Neural progenitor cell (in vitro differentiated cells): ENCODE data around the gene GKN2.

Experiments used
- EZH2 ChIP-seq: fragments of 200-600 bp; sonication (generic); IDR thresholded peaks from 2 replicates; pipeline ENCODE4 v1.6.1; 2017; ENCODE audit warnings: antibody characterized with exemption, mild to moderate bottlenecking, moderate library complexity
- EZH2phosphoT487 ChIP-seq: fragments of 200-600 bp; sonication (generic); IDR thresholded peaks from 2 replicates; pipeline ENCODE4 v1.6.1; 2017; ENCODE audit warnings: antibody characterized with exemption
- TF ChIP-seq, protein P1 (sequence below): fragments of 200-600 bp; sonication (generic); IDR thresholded peaks from 2 replicates; pipeline ENCODE4 v1.5.1; 2017; ENCODE audit warnings: antibody characterized with exemption, mild to moderate bottlenecking

GRCh38 chr2:68900496-68901198 lies 52.0 kb downstream of the GKN2 start:
- TF ChIP-seq, protein P1, sequence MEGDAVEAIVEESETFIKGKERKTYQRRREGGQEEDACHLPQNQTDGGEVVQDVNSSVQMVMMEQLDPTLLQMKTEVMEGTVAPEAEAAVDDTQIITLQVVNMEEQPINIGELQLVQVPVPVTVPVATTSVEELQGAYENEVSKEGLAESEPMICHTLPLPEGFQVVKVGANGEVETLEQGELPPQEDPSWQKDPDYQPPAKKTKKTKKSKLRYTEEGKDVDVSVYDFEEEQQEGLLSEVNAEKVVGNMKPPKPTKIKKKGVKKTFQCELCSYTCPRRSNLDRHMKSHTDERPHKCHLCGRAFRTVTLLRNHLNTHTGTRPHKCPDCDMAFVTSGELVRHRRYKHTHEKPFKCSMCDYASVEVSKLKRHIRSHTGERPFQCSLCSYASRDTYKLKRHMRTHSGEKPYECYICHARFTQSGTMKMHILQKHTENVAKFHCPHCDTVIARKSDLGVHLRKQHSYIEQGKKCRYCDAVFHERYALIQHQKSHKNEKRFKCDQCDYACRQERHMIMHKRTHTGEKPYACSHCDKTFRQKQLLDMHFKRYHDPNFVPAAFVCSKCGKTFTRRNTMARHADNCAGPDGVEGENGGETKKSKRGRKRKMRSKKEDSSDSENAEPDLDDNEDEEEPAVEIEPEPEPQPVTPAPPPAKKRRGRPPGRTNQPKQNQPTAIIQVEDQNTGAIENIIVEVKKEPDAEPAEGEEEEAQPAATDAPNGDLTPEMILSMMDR: no peak
- TF ChIP-seq EZH2: no peak
- no peak for TF ChIP-seq EZH2phosphoT487
